ENCODE data around the gene ACCSL.

ACCSL gene

GRCh38 chr11:44018829-44019228 lies 29.0 kb upstream of the ACCSL start:
- DNase-seq: no peak

GRCh38 chr11:44024977-44025376 lies 22.8 kb upstream of the ACCSL start:
- DNase-seq: no peak

DNA sequence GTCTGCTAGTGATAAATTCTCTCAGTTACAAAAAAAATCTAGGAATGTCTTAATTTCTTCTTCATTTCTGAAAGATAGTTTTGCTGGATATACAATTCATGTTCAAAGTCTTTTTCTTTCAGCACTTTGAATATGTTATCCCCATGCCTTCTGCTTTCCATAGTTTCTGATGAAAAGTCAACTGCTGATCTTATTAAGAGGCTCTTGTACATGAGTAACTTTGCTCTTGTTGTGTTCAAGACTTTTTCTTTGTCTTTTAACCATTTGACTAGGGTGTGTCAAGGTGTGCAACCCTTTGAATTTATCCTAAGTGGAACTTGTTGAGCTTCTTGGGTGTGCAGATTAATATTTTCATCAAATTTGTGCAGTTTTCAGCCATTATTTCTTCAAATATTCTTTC lies 22.1 kb upstream of the ACCSL start:
- no peak for DNase-seq

DNA sequence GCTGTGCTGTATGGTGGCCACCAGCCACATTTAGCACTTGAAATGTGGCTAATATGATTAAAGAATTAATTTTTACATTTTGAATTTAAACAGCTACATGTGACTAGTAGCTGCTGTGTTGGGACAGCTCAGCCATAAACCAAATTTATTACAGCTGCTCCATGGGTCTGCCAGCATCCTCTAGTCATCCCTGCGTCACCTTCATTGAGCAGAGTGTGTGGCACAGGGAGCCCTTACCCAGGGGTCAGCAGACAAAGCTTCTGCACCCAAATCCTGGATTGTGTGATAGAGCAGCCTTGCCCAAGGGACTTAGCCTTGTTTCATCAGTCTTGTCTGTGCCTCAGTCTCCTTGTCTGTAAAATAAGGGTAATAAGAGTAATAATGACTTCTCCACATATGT lies 19.4 kb upstream of the ACCSL start:
- no peak for DNase-seq

DNA sequence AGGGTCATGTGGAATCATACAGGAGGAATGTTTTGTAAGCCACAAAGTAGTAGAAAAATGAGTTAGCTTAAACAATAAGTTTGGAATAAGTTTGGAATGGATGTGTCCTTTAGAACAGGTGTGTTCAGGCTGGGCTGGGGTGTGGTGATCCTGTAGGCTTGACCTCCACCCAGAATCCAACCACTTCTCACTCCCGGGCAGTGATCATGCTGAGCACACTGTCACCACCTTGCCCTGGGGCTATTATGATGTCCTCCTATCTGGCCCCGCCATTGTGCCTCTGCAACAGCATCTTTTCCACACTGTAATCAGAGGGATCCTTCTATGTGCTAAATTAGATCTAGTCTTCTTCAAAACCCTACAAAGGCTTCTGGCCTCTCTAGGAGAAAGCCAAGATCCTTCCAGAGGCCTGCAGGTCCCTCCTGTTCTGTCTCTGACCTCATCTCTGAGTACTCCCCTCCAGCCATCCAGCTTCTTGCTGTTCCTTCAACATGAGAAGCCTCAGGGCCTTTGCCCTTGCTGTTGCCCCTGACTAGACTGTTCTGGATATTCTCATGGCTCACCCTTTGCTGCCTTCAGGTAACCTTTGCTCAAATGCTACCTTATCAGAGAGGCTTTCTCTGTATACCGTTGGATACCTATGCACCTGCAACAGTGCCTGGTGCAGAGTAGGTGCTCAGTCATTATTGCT lies 18.8 kb upstream of the ACCSL start:
- DNase-seq: no peak

DNA sequence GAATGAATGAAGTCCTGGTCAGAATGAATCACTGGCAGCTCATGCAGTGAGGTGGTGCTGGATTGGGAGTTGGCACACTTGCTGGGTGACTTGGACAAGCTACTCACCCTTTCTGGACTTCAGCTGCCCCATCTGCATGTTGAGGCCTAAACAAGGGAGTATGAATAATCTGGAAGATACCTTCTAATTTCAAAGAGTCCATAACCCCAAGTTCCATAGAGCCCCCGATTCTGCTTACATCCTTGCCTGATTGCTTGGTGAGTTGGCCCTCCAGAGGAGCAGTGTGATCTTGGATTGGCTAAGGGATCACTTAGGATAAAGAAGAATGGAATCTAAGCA lies 18.3 kb upstream of the ACCSL start:
- no peak for DNase-seq

GRCh38 chr11:44029977-44030911 lies 17.5 kb upstream of the ACCSL start:
- no peak for DNase-seq

- DNase-seq: no peak
Observed at GRCh38 chr11:44030996-44031395, 16.8 kb upstream of the ACCSL start.

DNA sequence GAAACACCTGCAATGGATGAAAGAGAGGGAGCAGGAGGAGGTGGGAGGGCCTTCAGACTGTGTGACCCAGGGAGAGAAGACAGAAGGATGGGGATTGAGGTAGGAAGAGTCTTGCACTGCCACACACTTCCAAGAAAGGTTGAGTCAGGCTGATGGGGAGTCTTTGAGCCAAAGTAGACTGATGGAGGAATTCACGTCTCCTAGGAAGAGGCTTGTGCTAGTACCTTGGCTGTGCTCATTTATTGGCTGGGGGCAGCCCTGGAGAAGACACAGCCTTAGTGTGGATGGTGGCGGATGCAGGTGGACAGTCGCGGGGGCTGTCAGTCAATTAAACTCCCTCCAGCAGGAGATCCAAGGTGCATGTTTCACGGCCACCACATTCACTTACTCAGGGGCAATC lies 16.2 kb upstream of the ACCSL start:
- no peak for DNase-seq

- DNase-seq: no peak
Observed at GRCh38 chr11:44032299-44033085, 15.3 kb upstream of the ACCSL start.

- DNase-seq: no peak
Observed at GRCh38 chr11:44033411-44033850, 14.3 kb upstream of the ACCSL start.

- DNase-seq: no peak
Observed at GRCh38 chr11:44033856-44034255, 13.9 kb upstream of the ACCSL start.

- no peak for DNase-seq
Observed at GRCh38 chr11:44034639-44035038, 13.1 kb upstream of the ACCSL start.

DNA sequence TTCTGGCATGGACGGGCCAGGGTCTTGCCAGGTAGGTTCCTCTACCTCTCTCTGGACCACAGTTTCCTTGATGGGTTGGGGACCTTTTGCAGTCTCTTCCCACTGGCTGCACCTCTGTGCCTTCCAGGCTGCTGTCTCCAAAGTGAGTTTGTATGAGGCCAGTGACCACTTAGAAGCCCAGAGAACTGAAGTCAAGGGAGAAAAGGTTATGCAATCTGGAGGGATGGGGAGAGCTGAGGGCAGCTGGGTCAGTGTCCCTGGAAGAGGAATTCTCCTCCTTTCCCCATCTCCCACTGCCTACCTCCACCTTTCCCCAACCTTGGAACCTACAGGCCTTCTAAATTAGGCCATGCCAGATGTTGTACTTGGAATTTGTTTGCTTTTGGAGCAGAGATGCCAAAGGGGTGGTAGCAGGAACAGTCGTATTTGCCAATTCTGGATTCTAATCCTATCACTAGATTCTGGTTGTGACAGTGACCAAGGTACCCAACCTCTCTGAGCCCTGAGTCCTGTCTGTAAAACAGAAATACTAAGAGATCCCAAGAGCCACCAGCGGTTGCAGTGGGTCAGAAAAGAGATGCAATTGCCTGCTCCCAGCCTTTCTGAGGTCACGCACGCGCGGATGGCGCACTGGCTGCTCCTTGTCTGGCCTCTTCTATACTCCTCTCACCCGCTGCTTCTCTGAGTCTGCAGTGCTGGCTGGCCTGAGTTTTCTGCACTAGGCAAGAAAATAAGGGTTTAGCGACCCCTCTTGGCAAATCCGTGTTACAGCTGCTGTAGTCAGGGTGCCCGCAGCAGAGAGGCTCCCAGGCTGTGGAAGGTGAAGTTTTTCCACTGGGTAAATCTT lies 10.7 kb upstream of the ACCSL start:
- DNase-seq: no peak

GRCh38 chr11:44037658-44037998 lies 10.2 kb upstream of the ACCSL start:
- DNase-seq: no peak

DNA sequence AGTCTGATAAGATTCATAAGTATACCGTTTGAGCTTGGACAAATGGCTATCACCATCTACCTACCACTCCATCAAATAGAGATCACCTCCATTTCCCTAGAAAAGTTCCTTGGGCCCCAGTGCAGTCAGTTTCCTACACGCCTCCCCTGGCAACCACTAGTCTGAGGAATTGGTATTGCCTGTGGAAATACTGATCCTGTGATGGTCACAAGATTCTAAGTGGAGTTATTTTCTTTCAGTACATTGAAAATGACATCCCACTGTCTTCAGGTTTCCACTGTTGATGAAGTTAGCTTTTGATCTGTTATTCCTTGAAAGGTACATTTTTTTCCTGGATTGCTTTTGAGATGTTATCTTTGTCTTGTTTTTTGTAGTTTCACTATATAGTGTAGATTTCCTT lies 4.6 kb upstream of the ACCSL start:
- no peak for DNase-seq

DNA sequence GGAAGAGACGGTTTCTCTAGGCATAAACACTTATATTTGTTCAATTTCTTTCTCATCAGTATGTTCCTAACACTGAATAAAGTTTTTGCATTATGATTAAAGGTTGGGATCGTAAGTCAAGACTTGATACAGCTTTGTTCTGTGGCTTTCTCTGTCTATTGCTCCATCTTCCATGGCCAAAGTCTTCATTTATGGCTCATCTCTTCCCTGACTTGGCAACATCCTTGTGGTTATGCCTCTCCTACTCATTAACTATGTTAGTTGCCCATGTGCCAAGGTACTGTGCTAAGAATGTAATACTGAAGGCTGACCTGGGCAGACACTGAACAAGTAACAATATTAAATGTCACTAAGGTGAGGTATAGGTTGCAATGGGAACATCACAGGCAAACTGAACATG lies 1.6 kb upstream of the ACCSL start:
- no peak for DNase-seq

DNA sequence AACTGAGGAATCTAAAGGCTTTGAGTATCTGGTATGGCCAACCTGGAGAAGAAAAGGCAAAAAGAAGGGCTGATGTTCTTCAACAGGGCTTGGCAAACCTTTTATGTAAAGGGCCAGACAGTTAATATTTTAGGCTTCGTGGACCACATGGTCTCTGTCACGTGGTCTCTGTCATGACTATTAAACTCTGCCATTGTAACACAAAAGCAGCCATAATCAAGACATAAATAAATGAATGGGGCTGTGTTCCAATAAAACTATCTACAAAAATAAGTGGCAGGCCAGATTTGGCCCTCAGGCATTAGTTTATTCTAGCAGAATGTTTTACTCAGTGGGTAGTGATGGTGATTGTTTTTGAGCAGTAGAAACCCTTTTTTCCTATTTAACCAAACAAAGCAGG lies 483 bp upstream of the ACCSL start:
- no peak for DNase-seq

GRCh38 chr11:44049832-44050231 lies 2.1 kb downstream of the ACCSL start:
- no peak for DNase-seq

- DNase-seq: no peak
Observed at GRCh38 chr11:44051171-44051570, 3.4 kb downstream of the ACCSL start.

GRCh38 chr11:44057340-44057739 lies 9.6 kb downstream of the ACCSL start:
- DNase-seq: no peak

GRCh38 chr11:44058275-44058674 lies 10.5 kb downstream of the ACCSL start:
- no peak for DNase-seq

GRCh38 chr11:44065161-44065661 lies 17.4 kb downstream of the ACCSL start:
- no peak for DNase-seq

Data from activated T-cell treated with anti-CD3 and anti-CD28 coated beads for 4 hours (primary cell).